ENCODE results near the gene MARCHF2. TPM values are rescaled to one million over a fixed set of nuclear protein-coding genes. Genes with fewer than 3 reads are reported as not detected.

Gene MARCHF2
- polyA plus RNA-seq, 1 donor from 2014 or later: 67.9 TPM

- Histone ChIP-seq H4K20me1 (ENCODE audit: insufficient read depth) (peaks cover 3% of the 10 kb centered on the region), H3K4me3 (ENCODE audit: low read length) (no peak overlapping the region), H3K79me2 (replicated peaks; ENCODE audit: insufficient read depth, low read length) (peaks cover 47% of the 10 kb centered on the region), H3K9me2 (ENCODE audit: insufficient read depth, low read length) (no peaks in the 10 kb centered on the region), H3K27ac (ENCODE audit: low read length) (no peak overlapping the region), H3K36me3 (ENCODE audit: insufficient read depth, low read length) (peaks cover 15% of the 10 kb centered on the region), H3K27me3 (ENCODE audit: insufficient read depth, low read depth, low read length) (no peaks in the 10 kb centered on the region), H3K9me3 (ENCODE audit: low read length) (no peaks in the 10 kb centered on the region), H3K4me2 (ENCODE audit: low read length) (no peak overlapping the region), H2AFZ (ENCODE audit: low read depth, low read length) (no peak overlapping the region), H3K9ac (ENCODE audit: low read length) (no peak overlapping the region), H3F3A (ENCODE audit: insufficient read depth, low read length, poor library complexity, severe bottlenecking) (no peaks in the 10 kb centered on the region)
- TF ChIP-seq SMC3 (conservative IDR thresholded peaks at IDR 0.05; ENCODE audit: poor library complexity) (no peak), EP300 (conservative IDR thresholded peaks at IDR 0.05; ENCODE audit: poor library complexity, severe bottlenecking) (no peak), MXI1 (conservative IDR thresholded peaks at IDR 0.05; ENCODE audit: poor library complexity, severe bottlenecking) (no peak), POLR2AphosphoS5 (IDR thresholded peaks at IDR 0.05) (no peak), REST (IDR thresholded peaks at IDR 0.05; ENCODE audit: borderline replicate concordance) (no peak)
- TF ChIP-seq, protein P1, sequence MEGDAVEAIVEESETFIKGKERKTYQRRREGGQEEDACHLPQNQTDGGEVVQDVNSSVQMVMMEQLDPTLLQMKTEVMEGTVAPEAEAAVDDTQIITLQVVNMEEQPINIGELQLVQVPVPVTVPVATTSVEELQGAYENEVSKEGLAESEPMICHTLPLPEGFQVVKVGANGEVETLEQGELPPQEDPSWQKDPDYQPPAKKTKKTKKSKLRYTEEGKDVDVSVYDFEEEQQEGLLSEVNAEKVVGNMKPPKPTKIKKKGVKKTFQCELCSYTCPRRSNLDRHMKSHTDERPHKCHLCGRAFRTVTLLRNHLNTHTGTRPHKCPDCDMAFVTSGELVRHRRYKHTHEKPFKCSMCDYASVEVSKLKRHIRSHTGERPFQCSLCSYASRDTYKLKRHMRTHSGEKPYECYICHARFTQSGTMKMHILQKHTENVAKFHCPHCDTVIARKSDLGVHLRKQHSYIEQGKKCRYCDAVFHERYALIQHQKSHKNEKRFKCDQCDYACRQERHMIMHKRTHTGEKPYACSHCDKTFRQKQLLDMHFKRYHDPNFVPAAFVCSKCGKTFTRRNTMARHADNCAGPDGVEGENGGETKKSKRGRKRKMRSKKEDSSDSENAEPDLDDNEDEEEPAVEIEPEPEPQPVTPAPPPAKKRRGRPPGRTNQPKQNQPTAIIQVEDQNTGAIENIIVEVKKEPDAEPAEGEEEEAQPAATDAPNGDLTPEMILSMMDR (IDR thresholded peaks at IDR 0.05; ENCODE audit: poor library complexity, severe bottlenecking): no peak
These were observed 55.0 kb downstream of the MARCHF2 start for GRCh38 chr19:8468124-8468523.

GRCh38 chr19:8468761-8469373, 55.8 kb downstream of the MARCHF2 start:
- H3K27ac ChIP-seq (ENCODE audit: low read length): no peak overlapping the region
- no peaks in the 10 kb centered on the region for H3F3A ChIP-seq (ENCODE audit: insufficient read depth, low read length, poor library complexity, severe bottlenecking)
- H3K9ac ChIP-seq (ENCODE audit: low read length): no peak overlapping the region
- H3K9me2 ChIP-seq (ENCODE audit: insufficient read depth, low read length): no peaks in the 10 kb centered on the region
- TF ChIP-seq MXI1 (conservative IDR thresholded peaks at IDR 0.05; ENCODE audit: poor library complexity, severe bottlenecking) (no peak), TAF1 (IDR thresholded peaks at IDR 0.05; ENCODE audit: low read depth) (no peak), RAD21 (conservative IDR thresholded peaks at IDR 0.05) (no peak), SMC3 (conservative IDR thresholded peaks at IDR 0.05; ENCODE audit: poor library complexity) (no peak), EP300 (conservative IDR thresholded peaks at IDR 0.05; ENCODE audit: poor library complexity, severe bottlenecking) (no peak), REST (IDR thresholded peaks at IDR 0.05; ENCODE audit: borderline replicate concordance) (no peak)
- no peaks in the 10 kb centered on the region for H3K27me3 ChIP-seq (ENCODE audit: insufficient read depth, low read depth, low read length)
- peaks cover 3% of the 10 kb centered on the region for H4K20me1 ChIP-seq (ENCODE audit: insufficient read depth)
- no peak overlapping the region for H3K4me3 ChIP-seq (ENCODE audit: low read length)
- H3K36me3 ChIP-seq (ENCODE audit: insufficient read depth, low read length): peaks cover 15% of the 10 kb centered on the region
- no peak overlapping the region for H2AFZ ChIP-seq (ENCODE audit: low read depth, low read length)
- H3K79me2 ChIP-seq (replicated peaks; ENCODE audit: insufficient read depth, low read length): peaks cover 39% of the 10 kb centered on the region
- no peaks in the 10 kb centered on the region for H3K9me3 ChIP-seq (ENCODE audit: low read length)
- no peak overlapping the region for H3K4me2 ChIP-seq (ENCODE audit: low read length)

All from neural cell (in vitro differentiated cells).